H9 (cell line): ENCODE results near the gene CD226. TPM values are rescaled to one million over a fixed set of nuclear protein-coding genes. Genes with fewer than 3 reads are reported as not detected.
A peak's percentile ranks its signal among the peaks of the same experiment; 100 is the strongest.

ENCODE experiments used
- DNase-seq: peaks from one replicate; pipeline ENCODE4 v3.0.0-alpha.2; 2017
- H2AFZ ChIP-seq: one replicate; pipeline ENCODE4 v1.6.1; 2013; ENCODE audit warnings: mild to moderate bottlenecking, low read length, control low read depth, moderate library complexity
- H2AK5ac ChIP-seq: 2 replicates; pipeline ENCODE4 v1.6.1; 2013; ENCODE audit warnings: low read length, control low read depth, mixed read lengths; ENCODE audit not compliant: insufficient read length
- H2BK120ac ChIP-seq: one replicate; pipeline ENCODE4 v1.6.1; 2013; ENCODE audit warnings: low read depth, mild to moderate bottlenecking, low read length, control low read depth, inconsistent platforms; ENCODE audit not compliant: poor library complexity, severe bottlenecking
- H2BK12ac ChIP-seq: 2 replicates; pipeline ENCODE4 v1.6.1; 2013; ENCODE audit warnings: low read length, control low read depth, mixed read lengths, low read depth; ENCODE audit not compliant: insufficient read length
- H2BK15ac ChIP-seq: 2 replicates; pipeline ENCODE4 v1.6.1; 2013; ENCODE audit warnings: low read depth, low read length, control low read depth
- H2BK20ac ChIP-seq: one replicate; pipeline ENCODE4 v1.6.1; 2013; ENCODE audit warnings: low read depth, mild to moderate bottlenecking, low read length, control low read depth, inconsistent platforms; ENCODE audit not compliant: poor library complexity, severe bottlenecking
- H2BK5ac ChIP-seq: 2 replicates; pipeline ENCODE4 v1.6.1; 2013; ENCODE audit warnings: low read length, control low read depth, mixed read lengths; ENCODE audit not compliant: insufficient read length
- H3K14ac ChIP-seq: 2 replicates; pipeline ENCODE4 v1.6.1; 2013; ENCODE audit warnings: low read length, control low read depth; ENCODE audit not compliant: insufficient read depth
- H3K18ac ChIP-seq: 2 replicates; pipeline ENCODE4 v1.6.1; 2013; ENCODE audit warnings: low read depth, mild to moderate bottlenecking, mixed read lengths, low read length, control low read depth; ENCODE audit not compliant: insufficient read length
- H3K23ac ChIP-seq: 2 replicates; pipeline ENCODE4 v1.6.1; 2013; ENCODE audit warnings: low read length, control low read depth, mixed read lengths, low read depth; ENCODE audit not compliant: insufficient read length
- H3K23me2 ChIP-seq: 2 replicates; pipeline ENCODE4 v1.6.1; 2013; ENCODE audit warnings: low read depth, mild to moderate bottlenecking, mixed read lengths, low read length, control low read depth; ENCODE audit not compliant: insufficient read length, poor library complexity, severe bottlenecking
- H3K27ac ChIP-seq: 2 replicates; pipeline ENCODE4 v1.5.1; 2013; ENCODE audit warnings: low read length, control low read depth, mixed read lengths, low read depth; ENCODE audit not compliant: insufficient read length
- H3K27me3 ChIP-seq: 2 replicates; pipeline ENCODE4 v1.6.1; 2013; ENCODE audit warnings: low read length, control low read depth, inconsistent platforms; ENCODE audit not compliant: insufficient read depth
- H3K4ac ChIP-seq: 2 replicates; pipeline ENCODE4 v1.6.1; 2013; ENCODE audit warnings: low read depth, mild to moderate bottlenecking, control low read depth, inconsistent platforms, low read length, moderate library complexity
- H3K4me1 ChIP-seq: 2 replicates; pipeline ENCODE4 v1.6.1; 2013; ENCODE audit warnings: low read length, control low read depth, inconsistent platforms; ENCODE audit not compliant: insufficient read depth
- H3K4me2 ChIP-seq: 2 replicates; pipeline ENCODE4 v1.6.1; 2013; ENCODE audit warnings: low read length, control low read depth, mixed read lengths; ENCODE audit not compliant: insufficient read length, insufficient read depth
- H3K56ac ChIP-seq: 2 replicates; pipeline ENCODE4 v1.6.1; 2013; ENCODE audit warnings: low read depth, mild to moderate bottlenecking, mixed read lengths, low read length, control low read depth; ENCODE audit not compliant: insufficient read length
- H3K79me1 ChIP-seq: 2 replicates; pipeline ENCODE4 v1.6.1; 2013; ENCODE audit warnings: low read depth, mild to moderate bottlenecking, moderate library complexity, low read length, control low read depth, inconsistent platforms; ENCODE audit not compliant: insufficient read depth, poor library complexity, severe bottlenecking
- H3K79me2 ChIP-seq: 2 replicates; pipeline ENCODE4 v1.6.1; 2013; ENCODE audit warnings: low read length, control low read depth, inconsistent platforms; ENCODE audit not compliant: insufficient read depth
- H3K9ac ChIP-seq: 2 replicates; pipeline ENCODE4 v1.6.1; 2013; ENCODE audit warnings: low read length, control low read depth, mixed read lengths; ENCODE audit not compliant: insufficient read length; ENCODE audit errors: extremely low read depth
- H3K9me3 ChIP-seq: one replicate; pipeline ENCODE4 v1.6.1; 2013; ENCODE audit warnings: low read depth, low read length, inconsistent platforms; ENCODE audit not compliant: control insufficient read depth
- H3T11ph ChIP-seq: one replicate; pipeline ENCODE4 v1.6.1; 2013; ENCODE audit warnings: mild to moderate bottlenecking, low read length, control low read depth, inconsistent platforms
- H4K20me1 ChIP-seq: one replicate; pipeline ENCODE4 v1.6.1; 2013; ENCODE audit not compliant: control insufficient read depth, insufficient read length, insufficient read depth
- H4K5ac ChIP-seq: 2 replicates; pipeline ENCODE4 v1.6.1; 2013; ENCODE audit warnings: low read depth, mild to moderate bottlenecking, mixed read lengths, low read length, control low read depth; ENCODE audit not compliant: insufficient read length
- H4K8ac ChIP-seq: replicated peaks from 2 replicates; pipeline ENCODE4 v1.6.1; 2013; ENCODE audit warnings: low read length, control low read depth, mixed read lengths, low read depth; ENCODE audit not compliant: insufficient read length
- H4K91ac ChIP-seq: 2 replicates; pipeline ENCODE4 v1.6.1; 2013; ENCODE audit warnings: low read depth, mild to moderate bottlenecking, moderate library complexity, mixed read lengths, low read length, control low read depth; ENCODE audit not compliant: insufficient read length
- H3K27ac Mint-ChIP-seq, 3 experiments: 2 replicates in 2 of 3; 3 replicates in 1 of 3; pipeline ENCODE4 v1.8.0; 2020 to 2021; ENCODE audit warnings: mixed read lengths in 3 of 3, mild to moderate bottlenecking in 1 of 3, moderate library complexity in 1 of 3
- H3K27me3 Mint-ChIP-seq: 2 replicates; pipeline ENCODE4 v1.8.0; 2021; ENCODE audit warnings: low read depth, mild to moderate bottlenecking, moderate library complexity, mixed read lengths
- H3K36me3 Mint-ChIP-seq, 3 experiments: 2 replicates in 2 of 3; 3 replicates in 1 of 3; pipeline ENCODE4 v1.8.0; 2020 to 2021; ENCODE audit warnings: low read depth in 3 of 3, mixed read lengths in 3 of 3; ENCODE audit not compliant: insufficient read depth in 1 of 3
- H3K4me1 Mint-ChIP-seq, 2 experiments: 2 replicates each; pipeline ENCODE4 v1.8.0; 2020; ENCODE audit warnings: mixed read lengths in 2 of 2
- H3K4me3 Mint-ChIP-seq, 2 experiments: 2 replicates in 1 of 2; 3 replicates in 1 of 2; pipeline ENCODE4 v1.8.0; 2020 to 2021; ENCODE audit warnings: mild to moderate bottlenecking in 2 of 2, mixed read lengths in 2 of 2, moderate library complexity in 1 of 2
- H3K9me3 Mint-ChIP-seq, 2 experiments: 2 replicates in 1 of 2; 3 replicates in 1 of 2; pipeline ENCODE4 v1.8.0; 2020; ENCODE audit warnings: mild to moderate bottlenecking in 2 of 2, mixed read lengths in 2 of 2, moderate library complexity in 1 of 2
- WGBS: extraction: QIAGEN DNeasy Blood & Tissue Kit; methylation state at CpG from one replicate; pipeline ENCODE4 v1.1.7; 2013; ENCODE audit warnings: missing lambda C conversion rate, low lambda C conversion rate, mixed read lengths; ENCODE audit not compliant: insufficient read length; ENCODE audit errors: extremely low coverage; 5-methylcytosine and 5-hydroxymethylcytosine counted together
- total RNA-seq: library from RNA; stranded (reverse); gene quantifications from 2 replicates; pipeline ENCODE4 v1.2.1, GENCODE V29; 2021
- TF ChIP-seq, protein P1 (sequence below): fragments of 200-600 bp; sonication (generic); conservative IDR thresholded peaks from 3 replicates; pipeline ENCODE4 v1.8.0; 2021; ENCODE audit warnings: antibody characterized with exemption, mild to moderate bottlenecking

CD226 gene
- total RNA-seq, 1 experiment from 2014 or later, result not detected

- no peaks in the 10 kb centered on the region for H3K9me3 Mint-ChIP-seq
- Histone ChIP-seq H2BK120ac (no peak overlapping the region), H2BK15ac (no peak overlapping the region), H4K20me1 (no peaks in the 10 kb centered on the region), H2BK20ac (no peak overlapping the region), H3K23me2 (no peaks in the 10 kb centered on the region), H4K8ac (no peak overlapping the region), H3K9ac (no peak overlapping the region), H3K27ac (no peak overlapping the region), H4K91ac (no peak overlapping the region), H3K56ac (no peak overlapping the region), H2BK5ac (no peak overlapping the region), H3K27me3 (no peaks in the 10 kb centered on the region), H4K5ac (no peak overlapping the region), H2BK12ac (no peak overlapping the region), H2AK5ac (no peak overlapping the region), H3K18ac (no peak overlapping the region), H3K4me2 (no peak overlapping the region), H3K9me3 (no peaks in the 10 kb centered on the region), H3K4ac (no peak overlapping the region), H3K79me2 (no peaks in the 10 kb centered on the region), H3K14ac (no peak overlapping the region), H3K79me1 (no peaks in the 10 kb centered on the region), H3K4me1 (no peaks in the 10 kb centered on the region; the same call in 1 of the 2 replicates), H3K23ac (no peak overlapping the region), H2AFZ (no peak overlapping the region), H3T11ph (no peak overlapping the region)
- H3K36me3 Mint-ChIP-seq, result no peaks in the 10 kb centered on the region
- TF ChIP-seq, protein P1, sequence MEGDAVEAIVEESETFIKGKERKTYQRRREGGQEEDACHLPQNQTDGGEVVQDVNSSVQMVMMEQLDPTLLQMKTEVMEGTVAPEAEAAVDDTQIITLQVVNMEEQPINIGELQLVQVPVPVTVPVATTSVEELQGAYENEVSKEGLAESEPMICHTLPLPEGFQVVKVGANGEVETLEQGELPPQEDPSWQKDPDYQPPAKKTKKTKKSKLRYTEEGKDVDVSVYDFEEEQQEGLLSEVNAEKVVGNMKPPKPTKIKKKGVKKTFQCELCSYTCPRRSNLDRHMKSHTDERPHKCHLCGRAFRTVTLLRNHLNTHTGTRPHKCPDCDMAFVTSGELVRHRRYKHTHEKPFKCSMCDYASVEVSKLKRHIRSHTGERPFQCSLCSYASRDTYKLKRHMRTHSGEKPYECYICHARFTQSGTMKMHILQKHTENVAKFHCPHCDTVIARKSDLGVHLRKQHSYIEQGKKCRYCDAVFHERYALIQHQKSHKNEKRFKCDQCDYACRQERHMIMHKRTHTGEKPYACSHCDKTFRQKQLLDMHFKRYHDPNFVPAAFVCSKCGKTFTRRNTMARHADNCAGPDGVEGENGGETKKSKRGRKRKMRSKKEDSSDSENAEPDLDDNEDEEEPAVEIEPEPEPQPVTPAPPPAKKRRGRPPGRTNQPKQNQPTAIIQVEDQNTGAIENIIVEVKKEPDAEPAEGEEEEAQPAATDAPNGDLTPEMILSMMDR, result peak; percentile 47
- no peaks in the 10 kb centered on the region for H3K27me3 Mint-ChIP-seq
- peaks cover 7% of the 10 kb centered on the region in 2 experiments; a peak in 2 of 4 replicates for H3K4me1 Mint-ChIP-seq
- no peak overlapping the region for H3K27ac Mint-ChIP-seq
- H3K4me3 Mint-ChIP-seq, result no peak overlapping the region
- WGBS, result no CpG with 5 or more reads among the region's 8 CpGs
- DNase-seq, result no peak
Observed at GRCh38 chr18:69845593-69846506, 101.8 kb downstream of the CD226 start.
